WTC11 (cell line): ENCODE results near the gene FAM53C.

ENCODE experiments used
- CREM ChIP-seq: sonication (generic); formaldehyde crosslinking; IDR thresholded peaks from 2 replicates; pipeline ENCODE4 v1.8.1; 2022; ENCODE audit warnings: mild to moderate bottlenecking, missing genetic modification reagents, moderate library complexity
- SP1 ChIP-seq: sonication (generic); formaldehyde crosslinking; conservative IDR thresholded peaks from 2 replicates; pipeline ENCODE4 v1.8.1; 2022; ENCODE audit warnings: missing genetic modification reagents
- TEAD4 ChIP-seq: sonication (generic); formaldehyde crosslinking; IDR thresholded peaks from 2 replicates; pipeline ENCODE4 v1.8.0; 2022; ENCODE audit warnings: mild to moderate bottlenecking, missing genetic modification reagents
- ZNF138 ChIP-seq: sonication (generic); formaldehyde crosslinking; conservative IDR thresholded peaks from 2 replicates; pipeline ENCODE4 v1.8.1; 2022; ENCODE audit warnings: mild to moderate bottlenecking, moderate library complexity, missing genetic modification reagents
- TF ChIP-seq, protein P1 (sequence below): fragments of 200-600 bp; IDR thresholded peaks from 2 replicates; pipeline ENCODE4 v1.8.0; 2022; ENCODE audit warnings: antibody characterized with exemption
- TF ChIP-seq, protein P2 (sequence below): sonication (generic); formaldehyde crosslinking; IDR thresholded peaks from 2 replicates; pipeline ENCODE4 v1.8.0; 2023; ENCODE audit warnings: mild to moderate bottlenecking, missing genetic modification reagents
- TF ChIP-seq, protein P3 (sequence below): sonication (generic); formaldehyde crosslinking; IDR thresholded peaks from 2 replicates; pipeline ENCODE4 v1.8.1; 2023; ENCODE audit warnings: mild to moderate bottlenecking, missing genetic modification reagents, moderate library complexity

DNA sequence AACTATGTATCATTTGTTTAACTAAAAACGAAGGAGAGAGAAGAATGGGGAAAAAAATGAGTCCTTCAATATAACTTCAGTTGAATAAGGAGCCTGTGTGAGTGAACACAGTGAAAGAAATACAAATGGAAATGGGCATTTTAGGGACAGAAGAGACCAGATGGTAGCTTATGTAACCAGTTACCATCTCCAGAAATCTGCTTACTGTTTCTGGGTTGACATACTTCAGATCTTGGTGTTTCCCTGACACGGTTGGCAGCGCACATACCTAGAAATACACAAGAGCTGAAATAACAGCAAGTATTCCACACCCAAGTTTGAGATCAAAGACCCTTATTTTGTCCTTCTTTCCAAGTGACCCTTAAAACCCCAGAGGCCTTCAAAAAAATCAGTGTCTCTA is 48.8 kb upstream of the FAM53C start:
- TF ChIP-seq SP1 (CRISPR knock-in tag) (no peak), CREM (CRISPR knock-in tag) (no peak), TEAD4 (no peak), ZNF138 (CRISPR knock-in tag) (no peak)
- TF ChIP-seq, protein P1, sequence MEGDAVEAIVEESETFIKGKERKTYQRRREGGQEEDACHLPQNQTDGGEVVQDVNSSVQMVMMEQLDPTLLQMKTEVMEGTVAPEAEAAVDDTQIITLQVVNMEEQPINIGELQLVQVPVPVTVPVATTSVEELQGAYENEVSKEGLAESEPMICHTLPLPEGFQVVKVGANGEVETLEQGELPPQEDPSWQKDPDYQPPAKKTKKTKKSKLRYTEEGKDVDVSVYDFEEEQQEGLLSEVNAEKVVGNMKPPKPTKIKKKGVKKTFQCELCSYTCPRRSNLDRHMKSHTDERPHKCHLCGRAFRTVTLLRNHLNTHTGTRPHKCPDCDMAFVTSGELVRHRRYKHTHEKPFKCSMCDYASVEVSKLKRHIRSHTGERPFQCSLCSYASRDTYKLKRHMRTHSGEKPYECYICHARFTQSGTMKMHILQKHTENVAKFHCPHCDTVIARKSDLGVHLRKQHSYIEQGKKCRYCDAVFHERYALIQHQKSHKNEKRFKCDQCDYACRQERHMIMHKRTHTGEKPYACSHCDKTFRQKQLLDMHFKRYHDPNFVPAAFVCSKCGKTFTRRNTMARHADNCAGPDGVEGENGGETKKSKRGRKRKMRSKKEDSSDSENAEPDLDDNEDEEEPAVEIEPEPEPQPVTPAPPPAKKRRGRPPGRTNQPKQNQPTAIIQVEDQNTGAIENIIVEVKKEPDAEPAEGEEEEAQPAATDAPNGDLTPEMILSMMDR: no peak
- TF ChIP-seq, protein P2, sequence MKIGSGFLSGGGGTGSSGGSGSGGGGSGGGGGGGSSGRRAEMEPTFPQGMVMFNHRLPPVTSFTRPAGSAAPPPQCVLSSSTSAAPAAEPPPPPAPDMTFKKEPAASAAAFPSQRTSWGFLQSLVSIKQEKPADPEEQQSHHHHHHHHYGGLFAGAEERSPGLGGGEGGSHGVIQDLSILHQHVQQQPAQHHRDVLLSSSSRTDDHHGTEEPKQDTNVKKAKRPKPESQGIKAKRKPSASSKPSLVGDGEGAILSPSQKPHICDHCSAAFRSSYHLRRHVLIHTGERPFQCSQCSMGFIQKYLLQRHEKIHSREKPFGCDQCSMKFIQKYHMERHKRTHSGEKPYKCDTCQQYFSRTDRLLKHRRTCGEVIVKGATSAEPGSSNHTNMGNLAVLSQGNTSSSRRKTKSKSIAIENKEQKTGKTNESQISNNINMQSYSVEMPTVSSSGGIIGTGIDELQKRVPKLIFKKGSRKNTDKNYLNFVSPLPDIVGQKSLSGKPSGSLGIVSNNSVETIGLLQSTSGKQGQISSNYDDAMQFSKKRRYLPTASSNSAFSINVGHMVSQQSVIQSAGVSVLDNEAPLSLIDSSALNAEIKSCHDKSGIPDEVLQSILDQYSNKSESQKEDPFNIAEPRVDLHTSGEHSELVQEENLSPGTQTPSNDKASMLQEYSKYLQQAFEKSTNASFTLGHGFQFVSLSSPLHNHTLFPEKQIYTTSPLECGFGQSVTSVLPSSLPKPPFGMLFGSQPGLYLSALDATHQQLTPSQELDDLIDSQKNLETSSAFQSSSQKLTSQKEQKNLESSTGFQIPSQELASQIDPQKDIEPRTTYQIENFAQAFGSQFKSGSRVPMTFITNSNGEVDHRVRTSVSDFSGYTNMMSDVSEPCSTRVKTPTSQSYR: no peak
- TF ChIP-seq, protein P3, sequence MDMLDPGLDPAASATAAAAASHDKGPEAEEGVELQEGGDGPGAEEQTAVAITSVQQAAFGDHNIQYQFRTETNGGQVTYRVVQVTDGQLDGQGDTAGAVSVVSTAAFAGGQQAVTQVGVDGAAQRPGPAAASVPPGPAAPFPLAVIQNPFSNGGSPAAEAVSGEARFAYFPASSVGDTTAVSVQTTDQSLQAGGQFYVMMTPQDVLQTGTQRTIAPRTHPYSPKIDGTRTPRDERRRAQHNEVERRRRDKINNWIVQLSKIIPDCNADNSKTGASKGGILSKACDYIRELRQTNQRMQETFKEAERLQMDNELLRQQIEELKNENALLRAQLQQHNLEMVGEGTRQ (CRISPR knock-in tag): no peak
